Hepatocyte (in vitro differentiated cells): ENCODE data around the gene PMF1. TPM values are rescaled to one million over a fixed set of nuclear protein-coding genes. Genes with fewer than 3 reads are reported as not detected.
A peak's percentile ranks its signal among the peaks of the same experiment; 100 is the strongest.

Experiments used
- DNase-seq: peaks from one replicate; pipeline ENCODE4 v3.0.0-alpha.2; 2016; ENCODE audit warnings: low spot score
- H2AFZ ChIP-seq: fragments of 200-600 bp; sonication (generic); 2 replicates; pipeline ENCODE4 v1.6.0; 2016; ENCODE audit warnings: antibody characterized with exemption, mild to moderate bottlenecking
- H3K27ac ChIP-seq: fragments of 200-600 bp; sonication (generic); 2 replicates; pipeline ENCODE4 v1.5.1; 2016; ENCODE audit warnings: mild to moderate bottlenecking
- H3K27me3 ChIP-seq: fragments of 200-600 bp; sonication (generic); 2 replicates; pipeline ENCODE4 v1.6.1; 2016
- H3K36me3 ChIP-seq: fragments of 200-600 bp; sonication (generic); replicated peaks from 2 replicates; pipeline ENCODE4 v1.5.1; 2016; ENCODE audit warnings: low read depth; ENCODE audit not compliant: insufficient read depth
- H3K4me1 ChIP-seq: fragments of 200-600 bp; sonication (generic); 2 replicates; pipeline ENCODE4 v1.5.1; 2016; ENCODE audit warnings: mild to moderate bottlenecking, moderate library complexity; ENCODE audit not compliant: insufficient read depth
- H3K4me2 ChIP-seq: fragments of 200-600 bp; sonication (generic); 2 replicates; pipeline ENCODE4 v1.6.0; 2016
- H3K4me3 ChIP-seq: fragments of 200-600 bp; sonication (generic); 2 replicates; pipeline ENCODE4 v1.5.1; 2016; ENCODE audit warnings: mild to moderate bottlenecking
- H3K79me2 ChIP-seq: fragments of 200-600 bp; sonication (generic); 2 replicates; pipeline ENCODE4 v1.6.0; 2017; ENCODE audit warnings: mild to moderate bottlenecking
- H3K9me2 ChIP-seq: fragments of 200-600 bp; sonication (generic); replicated peaks from 2 replicates; pipeline ENCODE4 v1.6.0; 2017; ENCODE audit warnings: mild to moderate bottlenecking; ENCODE audit not compliant: insufficient read depth
- H3K9me3 ChIP-seq: fragments of 200-600 bp; sonication (generic); 2 replicates; pipeline ENCODE4 v1.5.1; 2016; ENCODE audit warnings: low read depth, mild to moderate bottlenecking
- H4K20me1 ChIP-seq: fragments of 200-600 bp; sonication (generic); 2 replicates; pipeline ENCODE4 v1.6.0; 2016; ENCODE audit warnings: mild to moderate bottlenecking; ENCODE audit not compliant: insufficient read depth, poor library complexity, severe bottlenecking
- EZH2 ChIP-seq: fragments of 200-600 bp; sonication (generic); IDR thresholded peaks from 2 replicates; pipeline ENCODE4 v1.6.1; 2016; ENCODE audit warnings: antibody characterized with exemption, mild to moderate bottlenecking, borderline replicate concordance
- EZH2phosphoT487 ChIP-seq: fragments of 200-600 bp; sonication (generic); IDR thresholded peaks from one replicate; pipeline ENCODE4 v1.6.1; 2018; ENCODE audit warnings: antibody characterized with exemption, mild to moderate bottlenecking, low read depth, moderate library complexity; ENCODE audit not compliant: unreplicated experiment, severe bottlenecking
- WGBS: methylation state at CpG from one replicate; pipeline ENCODE4 v1.1.6; 2016; ENCODE audit warnings: low lambda C conversion rate; ENCODE audit errors: missing lambda C conversion rate; 5-methylcytosine and 5-hydroxymethylcytosine counted together
- polyA plus RNA-seq: library from polyadenylated mRNA; unstranded; fragments of >200 nt; fragmentation: Nextera tagmentation; extraction: Ambion mirVana; gene quantifications from 2 replicates; pipeline ENCODE4 v1.2.1, GENCODE V29; 2016
- total RNA-seq: library from RNA; depleted of rRNA; stranded (reverse); fragments of >200 nt; gene quantifications from 2 replicates; pipeline ENCODE4 v1.2.3, GENCODE V29; 2014
- TF ChIP-seq, protein P1 (sequence below): fragments of 200-600 bp; sonication (generic); IDR thresholded peaks from 2 replicates; pipeline ENCODE4 v1.5.1; 2016; ENCODE audit warnings: antibody characterized with exemption, mild to moderate bottlenecking; ENCODE audit not compliant: poor library complexity

PMF1 gene
- total and polyA plus RNA-seq, 2 experiments from 2014 or later: 60.7 to 77.1 TPM

DNA sequence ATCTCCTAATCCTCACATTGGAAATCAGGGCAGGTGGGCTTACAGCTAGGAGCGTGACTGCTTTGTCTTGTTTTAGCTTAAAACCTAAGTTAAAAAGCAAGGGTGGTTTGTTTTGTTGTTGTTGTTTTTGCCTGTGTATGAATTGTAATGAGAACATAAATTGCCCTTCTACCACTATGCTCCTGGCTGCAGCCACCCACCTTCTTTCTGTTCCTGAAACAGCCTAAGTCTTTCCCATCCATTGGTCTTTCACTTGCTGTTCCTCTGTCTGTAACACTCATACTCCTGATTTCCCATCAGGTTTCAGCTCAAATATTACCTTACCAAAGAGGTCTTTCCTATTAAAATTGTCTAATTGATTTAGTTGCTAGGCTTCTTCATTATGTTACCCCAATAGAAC, 70.7 kb downstream of the PMF1 start:
- Histone ChIP-seq H3K9me3 (no peaks in the 10 kb centered on the region), H3K27me3 (no peaks in the 10 kb centered on the region), H4K20me1 (peaks cover 20% of the 10 kb centered on the region), H3K4me2 (peak overlapping the region; percentile 76), H3K36me3 (no peaks in the 10 kb centered on the region), H3K4me3 (peak overlapping the region; percentile 48), H2AFZ (peak overlapping the region; percentile 51), H3K4me1 (peaks cover 17% of the 10 kb centered on the region), H3K27ac (peak overlapping the region; percentile 74), H3K9me2 (no peaks in the 10 kb centered on the region), H3K79me2 (peaks cover 47% of the 10 kb centered on the region)
- WGBS: 85% methylated on average over 1 of the region's 1 CpG
- no peak for TF ChIP-seq EZH2phosphoT487
- TF ChIP-seq, protein P1, sequence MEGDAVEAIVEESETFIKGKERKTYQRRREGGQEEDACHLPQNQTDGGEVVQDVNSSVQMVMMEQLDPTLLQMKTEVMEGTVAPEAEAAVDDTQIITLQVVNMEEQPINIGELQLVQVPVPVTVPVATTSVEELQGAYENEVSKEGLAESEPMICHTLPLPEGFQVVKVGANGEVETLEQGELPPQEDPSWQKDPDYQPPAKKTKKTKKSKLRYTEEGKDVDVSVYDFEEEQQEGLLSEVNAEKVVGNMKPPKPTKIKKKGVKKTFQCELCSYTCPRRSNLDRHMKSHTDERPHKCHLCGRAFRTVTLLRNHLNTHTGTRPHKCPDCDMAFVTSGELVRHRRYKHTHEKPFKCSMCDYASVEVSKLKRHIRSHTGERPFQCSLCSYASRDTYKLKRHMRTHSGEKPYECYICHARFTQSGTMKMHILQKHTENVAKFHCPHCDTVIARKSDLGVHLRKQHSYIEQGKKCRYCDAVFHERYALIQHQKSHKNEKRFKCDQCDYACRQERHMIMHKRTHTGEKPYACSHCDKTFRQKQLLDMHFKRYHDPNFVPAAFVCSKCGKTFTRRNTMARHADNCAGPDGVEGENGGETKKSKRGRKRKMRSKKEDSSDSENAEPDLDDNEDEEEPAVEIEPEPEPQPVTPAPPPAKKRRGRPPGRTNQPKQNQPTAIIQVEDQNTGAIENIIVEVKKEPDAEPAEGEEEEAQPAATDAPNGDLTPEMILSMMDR: no peak
- TF ChIP-seq EZH2: no peak
- DNase-seq: no peak

DNA sequence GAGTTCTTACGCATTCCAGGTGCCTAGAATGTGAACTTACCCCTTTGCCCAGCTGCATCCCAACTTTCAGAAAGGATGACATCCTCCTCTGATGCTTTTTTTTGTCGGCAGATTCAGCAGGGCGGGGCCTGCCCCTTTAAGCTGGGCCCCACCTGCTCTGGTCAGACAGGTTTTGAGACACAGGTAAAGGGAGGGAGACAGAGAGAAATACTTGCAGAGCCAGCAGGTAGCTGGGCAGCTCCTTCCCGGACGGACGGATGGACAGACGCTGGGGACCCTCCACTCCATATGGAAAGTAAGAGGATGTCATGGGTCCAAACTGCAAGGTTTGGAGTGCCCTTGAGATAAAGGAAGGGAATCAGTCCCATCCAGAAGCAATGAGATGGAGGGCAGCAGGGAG, 71.3 kb downstream of the PMF1 start, which contains the start of gene TMEM79:
TSS of gene TMEM79 (plus strand) at position 214 of the 400 bp plus-strand sequence. CDS start 902 bp downstream, outside the sequence.
- DNase-seq: peak; percentile 42
- Histone ChIP-seq H4K20me1 (peaks cover 14% of the 10 kb centered on the region), H3K9me3 (no peaks in the 10 kb centered on the region), H3K4me1 (peaks cover 17% of the 10 kb centered on the region), H3K79me2 (peaks cover 43% of the 10 kb centered on the region), H3K4me3 (peak within 1 kb of the TSS; percentile 48), H3K27ac (peak within 1 kb of the TSS; percentile 74), H3K27me3 (no peaks in the 10 kb centered on the region), H3K36me3 (no peaks in the 10 kb centered on the region), H2AFZ (peak within 1 kb of the TSS; percentile 51), H3K9me2 (no peaks in the 10 kb centered on the region), H3K4me2 (peak within 1 kb of the TSS; percentile 76)
- 63% methylated on average over 7 of the region's 7 CpGs for WGBS
- no peak for TF ChIP-seq EZH2

DNA sequence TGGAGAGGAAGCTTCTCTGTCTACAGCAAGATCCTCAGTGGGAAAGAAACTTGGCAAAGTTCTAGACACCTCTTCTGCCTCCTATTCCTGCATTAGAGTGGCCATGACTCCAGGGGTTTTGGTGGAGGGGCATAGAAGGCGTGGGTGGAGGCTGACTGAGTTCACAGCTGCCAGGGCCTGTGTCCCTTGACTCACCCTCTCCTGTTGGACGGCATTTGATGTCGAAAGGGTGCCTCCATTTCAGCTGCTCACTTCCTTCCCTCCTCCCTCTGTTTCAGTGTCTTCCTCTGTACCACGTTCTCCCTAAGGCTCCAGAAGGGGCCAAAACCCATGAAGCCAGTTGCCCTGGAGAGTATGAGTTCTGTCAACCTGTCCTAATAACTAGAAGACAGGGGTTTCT, 72.0 kb downstream of the PMF1 start:
- Histone ChIP-seq H3K4me2 (peak overlapping the region; percentile 76), H3K4me3 (no peak overlapping the region), H2AFZ (no peak overlapping the region), H3K9me3 (no peaks in the 10 kb centered on the region), H3K79me2 (peaks cover 38% of the 10 kb centered on the region), H4K20me1 (peaks cover 12% of the 10 kb centered on the region), H3K4me1 (peaks cover 17% of the 10 kb centered on the region), H3K9me2 (no peaks in the 10 kb centered on the region), H3K27me3 (no peaks in the 10 kb centered on the region), H3K27ac (peak overlapping the region; percentile 14), H3K36me3 (no peaks in the 10 kb centered on the region)
- WGBS: 82% methylated on average over 4 of the region's 4 CpGs
- TF ChIP-seq EZH2phosphoT487: no peak
- TF ChIP-seq EZH2: no peak
- TF ChIP-seq, protein P1: no peak
- DNase-seq: no peak

DNA sequence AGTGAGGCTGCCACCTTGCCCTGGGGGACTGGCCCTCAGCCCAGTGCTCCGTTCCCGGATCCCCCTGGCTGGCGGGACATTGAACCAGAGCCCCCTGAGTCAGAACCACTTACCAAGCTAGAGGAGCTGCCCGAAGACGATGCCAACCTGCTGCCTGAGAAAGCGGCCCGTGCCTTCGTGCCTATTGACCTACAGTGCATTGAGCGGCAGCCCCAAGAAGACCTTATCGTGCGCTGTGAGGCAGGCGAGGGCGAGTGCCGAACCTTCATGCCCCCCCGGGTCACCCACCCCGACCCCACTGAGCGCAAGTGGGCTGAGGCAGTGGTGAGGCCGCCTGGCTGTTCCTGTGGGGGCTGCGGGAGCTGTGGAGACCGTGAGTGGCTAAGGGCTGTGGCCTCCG, 72.6 kb downstream of the PMF1 start:
- peaks cover 17% of the 10 kb centered on the region for H3K4me1 ChIP-seq
- no peak overlapping the region for H3K4me3 ChIP-seq
- H4K20me1 ChIP-seq: peaks cover 9% of the 10 kb centered on the region
- H2AFZ ChIP-seq: no peak overlapping the region
- no peak for DNase-seq
- no peaks in the 10 kb centered on the region for H3K36me3 ChIP-seq
- no peak overlapping the region for H3K27ac ChIP-seq
- TF ChIP-seq, protein P1: no peak
- TF ChIP-seq EZH2phosphoT487 (no peak), EZH2 (no peak)
- H3K9me3 ChIP-seq: no peaks in the 10 kb centered on the region
- no peak overlapping the region for H3K4me2 ChIP-seq
- peaks cover 38% of the 10 kb centered on the region for H3K79me2 ChIP-seq
- 96% methylated on average over 21 of the region's 21 CpGs for WGBS
- H3K27me3 ChIP-seq: no peaks in the 10 kb centered on the region
- H3K9me2 ChIP-seq: no peaks in the 10 kb centered on the region
